H1 (cell line): Measurements from ENCODE around the gene EZH2. TPM values are rescaled to one million over a fixed set of nuclear protein-coding genes. Genes with fewer than 3 reads are reported as not detected.

Source experiments
- CTCF ChIA-PET: fragments of 300-600 bp; sonication (Branson Sonifier 250); formaldehyde crosslinking; loops from one replicate; lab custom pipeline; 2021; ENCODE audit not compliant: partially characterized antibody; lab: Charles Lee
- POLR2A ChIA-PET: fragments of 300-600 bp; sonication (Branson Sonifier 250); formaldehyde crosslinking; loops from one replicate; lab custom pipeline; 2021; ENCODE audit warnings: inconsistent platforms; ENCODE audit not compliant: partially characterized antibody; lab: Charles Lee
- DNase-seq, 2 experiments: peaks; one replicate each; pipeline versions ENCODE4 v3.0.0 to v3.0.0-alpha.2; 2010 to 2022; ENCODE audit warnings: low spot score in 2 of 2, low read depth in 1 of 2, mixed read lengths in 1 of 2
- FAIRE-seq: peaks from 2 replicates; lab custom pipeline; 2011; peaks lifted over from hg19 to GRCh38; lab: Jason Lieb, UNC
- H2AFZ ChIP-seq: 2 replicates; pipeline ENCODE4 v1.8.1; 2012; ENCODE audit warnings: low read length, inconsistent platforms
- H2AK5ac ChIP-seq: 2 replicates; pipeline ENCODE4 v1.6.1; 2013; ENCODE audit warnings: low read depth, low read length
- H2BK120ac ChIP-seq: replicated peaks from 2 replicates; pipeline ENCODE3; 2013; ENCODE audit warnings: low read depth, low read length, inconsistent platforms
- H2BK12ac ChIP-seq: 2 replicates; pipeline ENCODE4 v1.6.1; 2013; ENCODE audit warnings: low read depth, low read length
- H2BK15ac ChIP-seq: 2 replicates; pipeline ENCODE4 v1.6.1; 2013; ENCODE audit warnings: low read length
- H2BK20ac ChIP-seq: 2 replicates; pipeline ENCODE4 v1.6.1; 2013; ENCODE audit warnings: low read length
- H2BK5ac ChIP-seq: 2 replicates; pipeline ENCODE4 v1.6.1; 2013; ENCODE audit warnings: low read depth, low read length
- H3K14ac ChIP-seq: 2 replicates; pipeline ENCODE4 v1.6.1; 2013; ENCODE audit warnings: inconsistent platforms; ENCODE audit not compliant: insufficient read length
- H3K18ac ChIP-seq: 2 replicates; pipeline ENCODE4 v1.6.1; 2013; ENCODE audit warnings: low read length; ENCODE audit errors: extremely low read depth
- H3K23ac ChIP-seq: 2 replicates; pipeline ENCODE4 v1.6.1; 2013; ENCODE audit warnings: inconsistent platforms; ENCODE audit not compliant: insufficient read length
- H3K23me2 ChIP-seq: 2 replicates; pipeline ENCODE4 v1.6.1; 2013; ENCODE audit warnings: low read depth, low read length
- H3K27ac ChIP-seq: 2 replicates; pipeline ENCODE4 v1.6.1; 2011; ENCODE audit warnings: low read depth, low read length, inconsistent platforms
- H3K27me3 ChIP-seq, 4 experiments: replicated peaks in 1 of 4; 1 replicate in 1 of 4; 2 replicates in 3 of 4; pipeline versions ENCODE4 v1.6.1 to v1.8.1; 2011 to 2013; ENCODE audit warnings: low read length in 3 of 4, mild to moderate bottlenecking in 3 of 4, inconsistent platforms in 2 of 4, mixed read lengths in 2 of 4, moderate library complexity in 1 of 4; ENCODE audit not compliant: control insufficient read depth in 3 of 4, insufficient read depth in 3 of 4; ENCODE audit errors: extremely low read depth in 1 of 4
- H3K36me3 ChIP-seq, 4 experiments: 2 replicates each; pipeline versions ENCODE4 v1.6.1 to v1.8.1; 2011 to 2013; ENCODE audit warnings: mild to moderate bottlenecking in 4 of 4, low read length in 3 of 4, moderate library complexity in 2 of 4, control low read depth in 1 of 4, inconsistent platforms in 1 of 4; ENCODE audit not compliant: insufficient read depth in 4 of 4, control insufficient read depth in 2 of 4
- H3K4ac ChIP-seq: replicated peaks from 2 replicates; pipeline ENCODE3; 2013; ENCODE audit warnings: low read length, low read depth, mixed read lengths, inconsistent platforms; ENCODE audit not compliant: insufficient read length
- H3K4me1 ChIP-seq, 4 experiments: replicated peaks in 1 of 4; 1 replicate in 1 of 4; 2 replicates in 3 of 4; pipeline versions ENCODE4 v1.6.1 to v1.8.1; 2011 to 2013; ENCODE audit warnings: low read length in 3 of 4, inconsistent platforms in 2 of 4, mixed read lengths in 1 of 4; ENCODE audit not compliant: insufficient read depth in 4 of 4, control insufficient read depth in 3 of 4
- H3K4me2 ChIP-seq, 2 experiments: 2 replicates each; pipeline versions ENCODE4 v1.6.1 to v1.8.1; 2011 to 2013; ENCODE audit warnings: low read depth in 2 of 2, low read length in 2 of 2, control low read depth in 1 of 2, inconsistent platforms in 1 of 2, mild to moderate bottlenecking in 1 of 2; ENCODE audit not compliant: insufficient read depth in 1 of 2
- H3K4me3 ChIP-seq, 4 experiments: fragments of 200-600, 300-600 bp in 1 of 4; sonication (generic), shearing (Covaris generic), sonication (Bioruptor Twin) in 1 of 4; 2 replicates each; pipeline versions ENCODE4 v1.5.1 to v1.8.1; 2011 to 2016; ENCODE audit warnings: low read length in 4 of 4, low read depth in 3 of 4, control low read depth in 2 of 4, inconsistent platforms in 2 of 4, mild to moderate bottlenecking in 2 of 4, mixed read lengths in 1 of 4, moderate library complexity in 1 of 4; ENCODE audit not compliant: insufficient read depth in 2 of 4; ENCODE audit errors: extremely low read depth in 1 of 4
- H3K56ac ChIP-seq: replicated peaks from 2 replicates; pipeline ENCODE3; 2013; ENCODE audit warnings: low read depth, mild to moderate bottlenecking, mixed read lengths, low read length, inconsistent platforms; ENCODE audit not compliant: insufficient read length
- H3K79me1 ChIP-seq: 2 replicates; pipeline ENCODE4 v1.6.1; 2013; ENCODE audit warnings: low read depth, low read length, control low read depth
- H3K79me2 ChIP-seq, 2 experiments: 2 replicates each; pipeline versions ENCODE4 v1.6.1 to v1.8.1; 2012 to 2013; ENCODE audit warnings: low read length in 2 of 2, mild to moderate bottlenecking in 2 of 2, inconsistent platforms in 1 of 2; ENCODE audit not compliant: insufficient read depth in 2 of 2, control insufficient read depth in 1 of 2
- H3K9ac ChIP-seq, 4 experiments: replicated peaks in 1 of 4; 1 replicate in 1 of 4; 2 replicates in 3 of 4; pipeline versions ENCODE4 v1.6.1 to v1.8.1; 2011 to 2013; ENCODE audit warnings: low read depth in 3 of 4, low read length in 3 of 4, control low read depth in 2 of 4, mild to moderate bottlenecking in 2 of 4, moderate library complexity in 2 of 4, inconsistent platforms in 1 of 4; ENCODE audit errors: extremely low read depth in 1 of 4
- H3K9me3 ChIP-seq, 2 experiments: 2 replicates each; pipeline versions ENCODE4 v1.6.1 to v1.8.1; 2012 to 2013; ENCODE audit warnings: mild to moderate bottlenecking in 2 of 2, moderate library complexity in 2 of 2, control low read depth in 1 of 2, inconsistent platforms in 1 of 2, low read depth in 1 of 2, low read length in 1 of 2, mixed read lengths in 1 of 2; ENCODE audit not compliant: insufficient read depth in 2 of 2
- H4K20me1 ChIP-seq, 2 experiments: replicated peaks in 1 of 2; 2 replicates each; pipeline versions ENCODE3 to v1.8.1; 2011 to 2013; ENCODE audit warnings: inconsistent platforms in 2 of 2, low read length in 2 of 2, mild to moderate bottlenecking in 1 of 2; ENCODE audit not compliant: insufficient read depth in 2 of 2, control insufficient read depth in 1 of 2
- H4K5ac ChIP-seq: 2 replicates; pipeline ENCODE4 v1.6.1; 2013; ENCODE audit warnings: low read length, low read depth, mixed read lengths, inconsistent platforms; ENCODE audit not compliant: insufficient read length
- H4K8ac ChIP-seq: 2 replicates; pipeline ENCODE4 v1.8.0; 2013; ENCODE audit warnings: mild to moderate bottlenecking, moderate library complexity, low read length, inconsistent platforms; ENCODE audit not compliant: insufficient read depth; ENCODE audit errors: extremely low read depth
- H4K91ac ChIP-seq: replicated peaks from 2 replicates; pipeline ENCODE3; 2013; ENCODE audit warnings: low read length, mixed read lengths, inconsistent platforms; ENCODE audit not compliant: insufficient read length
- ASH2L ChIP-seq: fragments of 200-600, 300-600 bp; sonication (generic); IDR thresholded peaks from one replicate; pipeline ENCODE4 v1.7.1; 2017; ENCODE audit warnings: low read length
- CHD1 ChIP-seq: IDR thresholded peaks from 2 replicates; pipeline ENCODE4 v1.6.1; 2012; ENCODE audit warnings: low read depth, low read length, improper control_type of control experiment
- EGR1 ChIP-seq: IDR thresholded peaks from 2 replicates; pipeline ENCODE4 v1.6.1; 2011; ENCODE audit warnings: low read depth, low read length, borderline replicate concordance
- EZH2 ChIP-seq: fragments of 200-600 bp; sonication (generic); IDR thresholded peaks from 2 replicates; pipeline ENCODE4 v1.7.1; 2012; ENCODE audit warnings: low read depth, mild to moderate bottlenecking, moderate library complexity, low read length, inconsistent platforms; ENCODE audit not compliant: severe bottlenecking
- HDAC6 ChIP-seq: IDR thresholded peaks from one replicate; pipeline ENCODE4 v1.7.1; 2012; ENCODE audit warnings: low read depth, mild to moderate bottlenecking, inconsistent platforms, low read length, moderate library complexity
- JUND ChIP-seq: IDR thresholded peaks from 2 replicates; pipeline ENCODE4 v1.6.1; 2011; ENCODE audit warnings: mild to moderate bottlenecking, improper control_type of control experiment, low read length
- NRF1 ChIP-seq: IDR thresholded peaks from 2 replicates; pipeline ENCODE4 v1.6.1; 2011; ENCODE audit warnings: mild to moderate bottlenecking, low read depth, low read length, improper control_type of control experiment
- RBBP5 ChIP-seq: IDR thresholded peaks from 2 replicates; pipeline ENCODE4 v1.7.1; 2012; ENCODE audit warnings: low read depth, mild to moderate bottlenecking, inconsistent platforms, low read length, moderate library complexity, borderline replicate concordance
- SIN3A ChIP-seq, 2 experiments: IDR thresholded peaks in 1 of 2; conservative IDR thresholded peaks in 1 of 2; 2 replicates each; pipeline ENCODE4 v1.6.1; 2011 to 2012; ENCODE audit warnings: low read length in 2 of 2, improper control_type of control experiment in 1 of 2, low read depth in 1 of 2, mild to moderate bottlenecking in 1 of 2
- SP4 ChIP-seq: IDR thresholded peaks from 2 replicates; pipeline ENCODE4 v1.6.1; 2012; ENCODE audit warnings: low read length, inconsistent platforms
- SRF ChIP-seq: IDR thresholded peaks from 2 replicates; pipeline ENCODE4 v1.6.1; 2011; ENCODE audit warnings: mild to moderate bottlenecking, low read depth, low read length, moderate library complexity
- SUZ12 ChIP-seq: fragments of 200-600 bp; sonication (generic); IDR thresholded peaks from 2 replicates; pipeline ENCODE4 v1.6.1; 2012; ENCODE audit warnings: mild to moderate bottlenecking, inconsistent platforms, low read length, moderate library complexity, mixed read lengths
- TCF12 ChIP-seq: IDR thresholded peaks from 2 replicates; pipeline ENCODE4 v1.6.1; 2011; ENCODE audit warnings: low read depth, mild to moderate bottlenecking, low read length
- WGBS, 2 experiments: shearing (Covaris generic) in 1 of 2; methylation state at CpG; one replicate each; pipeline versions ENCODE4 v1.1.6 to v1.1.7; 2013 to 2015; ENCODE audit warnings: low lambda C conversion rate in 2 of 2, mixed read lengths in 2 of 2, inconsistent platforms in 1 of 2, low coverage in 1 of 2, missing lambda C conversion rate in 1 of 2; ENCODE audit not compliant: insufficient replicate concordance in 2 of 2, insufficient coverage in 1 of 2, insufficient read length in 1 of 2; ENCODE audit errors: extremely low coverage in 1 of 2, missing lambda C conversion rate in 1 of 2; 5-methylcytosine and 5-hydroxymethylcytosine counted together
- polyA plus RNA-seq, 7 experiments: library from polyadenylated mRNA; depleted of rRNA in 3 of 7; stranded (reverse) in 5 of 7; unstranded in 2 of 7; fragments of >200 nt in 5 of 7; fragments of 200-250 nt in 2 of 7; gene quantifications; 1 replicate in 5 of 7; 2 replicates in 1 of 7; 4 replicates in 1 of 7; pipeline versions ENCODE4 v1.2.1 to v1.2.3, GENCODE V29; 2011 to 2013; ENCODE audit warnings: missing spikeins in 2 of 7, mixed read lengths in 2 of 7
- total RNA-seq: library from RNA; stranded (reverse); fragmentation: NEBNext Ultra II Directional; extraction: Animal tissue kit (Norgen Biotek cat#: 25700); gene quantifications from 2 replicates; pipeline ENCODE4 v1.2.1, GENCODE V29; 2021
- TF ChIP-seq, protein P1 (sequence below): IDR thresholded peaks from 2 replicates; pipeline ENCODE4 v1.6.1; 2012; ENCODE audit warnings: inconsistent platforms

EZH2 gene
- total and polyA plus RNA-seq, 2 of the 8 experiments (the other 6 are each of a cell fraction or from before 2014, with no cell fraction given) = 28.9 to 49.0 TPM

DNA sequence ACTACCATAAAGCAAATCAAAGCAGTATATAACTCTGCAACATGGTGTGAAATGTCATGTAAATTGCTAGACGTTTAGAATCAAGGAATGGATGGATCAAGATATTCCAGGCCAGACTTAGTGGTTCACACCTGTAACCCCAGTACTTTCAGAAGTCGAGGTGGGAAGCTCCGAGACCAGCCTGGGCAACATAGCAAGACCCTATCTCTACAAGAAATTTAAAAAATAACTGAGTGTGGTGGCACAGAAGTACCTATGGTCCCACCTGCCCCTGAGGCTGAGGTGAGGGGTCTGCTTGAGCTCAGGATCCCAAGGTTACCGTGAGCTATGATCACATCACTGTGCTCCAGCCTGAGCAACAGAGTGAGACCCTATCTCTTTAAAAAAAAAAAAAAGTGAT, 2.8 kb upstream of the EZH2 start:
- Histone ChIP-seq H3K36me3 (no peaks in the 10 kb centered on the region), H2BK120ac (no peak overlapping the region), H2AK5ac (no peak overlapping the region), H3K18ac (no peak overlapping the region), H3K4me1 (peaks cover 0 to 2% (median 0%) of the 10 kb centered on the region in 4 experiments; a peak in 3 of 7 replicates), H4K20me1 (peaks cover 3 to 7% of the 10 kb centered on the region in 2 experiments), H2BK12ac (no peak overlapping the region), H3K23ac (no peak overlapping the region), H3K4me3 (no peak overlapping the region), H3K4ac (no peak overlapping the region), H3K9ac (no peak overlapping the region), H3K79me2 (peaks cover 4 to 15% of the 10 kb centered on the region in 2 experiments), H4K5ac (no peak overlapping the region), H2BK20ac (no peak overlapping the region), H3K27ac (no peak overlapping the region), H4K8ac (no peak overlapping the region), H2BK15ac (no peak overlapping the region), H4K91ac (no peak overlapping the region), H3K79me1 (peaks cover 3% of the 10 kb centered on the region; the same call in 1 of the 2 replicates), H3K4me2 (no peak overlapping the region), H3K9me3 (no peaks in the 10 kb centered on the region), H3K27me3 (no peaks in the 10 kb centered on the region), H3K14ac (no peak overlapping the region), H2BK5ac (no peak overlapping the region), H2AFZ (no peak overlapping the region), H3K23me2 (peaks cover 6% of the 10 kb centered on the region), H3K56ac (no peak overlapping the region)
- WGBS, 2 experiments = 95% methylated on average over 4 of the region's 4 CpGs; no CpG with 5 or more reads in 1 of the 2 experiments
- FAIRE-seq = no peak
- POLR2A ChIA-PET = interaction anchor here (0.5 to 1.5 kb wide), 2 partner anchors 26 to 41 kb away, joined by 3 read pairs; no protein-coding TSS in a partner anchor
- DNase-seq = no peak
- CTCF ChIA-PET = interaction anchor here (1.1 kb wide), 1 partner anchor 9 kb away, joined by 3 read pairs; no protein-coding TSS in a partner anchor
- TF ChIP-seq, protein P1, sequence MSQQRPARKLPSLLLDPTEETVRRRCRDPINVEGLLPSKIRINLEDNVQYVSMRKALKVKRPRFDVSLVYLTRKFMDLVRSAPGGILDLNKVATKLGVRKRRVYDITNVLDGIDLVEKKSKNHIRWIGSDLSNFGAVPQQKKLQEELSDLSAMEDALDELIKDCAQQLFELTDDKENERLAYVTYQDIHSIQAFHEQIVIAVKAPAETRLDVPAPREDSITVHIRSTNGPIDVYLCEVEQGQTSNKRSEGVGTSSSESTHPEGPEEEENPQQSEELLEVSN = no peak
- TF ChIP-seq SRF (no peak), HDAC6 (no peak), CHD1 (no peak), RBBP5 (no peak), EGR1 (no peak), SIN3A (conservative IDR thresholded peaks at IDR 0.05 in 1 of 2, IDR thresholded peaks at IDR 0.05 in 1 of 2; ENCODE audit: low read depth in 1 of 2, low read length in 2 of 2) (no peak), EZH2 (no peak), ASH2L (no peak), SP4 (no peak), SUZ12 (no peak), JUND (no peak), TCF12 (no peak), NRF1 (no peak)
